BLaER1 (cell line): ENCODE results near the gene GSTA1.
"Not testable (repeated sequence)": the region's sequence is repeated elsewhere in the genome, so short reads cannot be mapped to it uniquely, and the experiment has no call there.

Experiments used
- H3K27ac ChIP-seq: shearing (Covaris generic); formaldehyde crosslinking; 2 replicates; pipeline ENCODE4 v1.8.1; 2022
- H3K27me3 ChIP-seq: shearing (Covaris generic); formaldehyde crosslinking; 2 replicates; pipeline ENCODE4 v1.8.1; 2022
- H3K36me3 ChIP-seq: shearing (Covaris generic); formaldehyde crosslinking; 2 replicates; pipeline ENCODE4 v1.8.1; 2022
- H3K4me1 ChIP-seq: shearing (Covaris generic); formaldehyde crosslinking; 2 replicates; pipeline ENCODE4 v1.8.1; 2022
- H3K4me2 ChIP-seq: shearing (Covaris generic); formaldehyde crosslinking; 2 replicates; pipeline ENCODE4 v1.8.1; 2022
- H3K4me3 ChIP-seq: shearing (Covaris generic); formaldehyde crosslinking; 2 replicates; pipeline ENCODE4 v1.8.1; 2022
- H3K9ac ChIP-seq: shearing (Covaris generic); formaldehyde crosslinking; 2 replicates; pipeline ENCODE4 v1.8.1; 2022
- H3K9me3 ChIP-seq: shearing (Covaris generic); formaldehyde crosslinking; 2 replicates; pipeline ENCODE4 v1.8.1; 2022
- H4K20me1 ChIP-seq: shearing (Covaris generic); formaldehyde crosslinking; 2 replicates; pipeline ENCODE4 v1.8.1; 2022
- Cebpa-rat ChIP-seq: shearing (Covaris generic); IDR thresholded peaks from 2 replicates; pipeline ENCODE4 v1.8.1; 2022

GSTA1 gene

DNA sequence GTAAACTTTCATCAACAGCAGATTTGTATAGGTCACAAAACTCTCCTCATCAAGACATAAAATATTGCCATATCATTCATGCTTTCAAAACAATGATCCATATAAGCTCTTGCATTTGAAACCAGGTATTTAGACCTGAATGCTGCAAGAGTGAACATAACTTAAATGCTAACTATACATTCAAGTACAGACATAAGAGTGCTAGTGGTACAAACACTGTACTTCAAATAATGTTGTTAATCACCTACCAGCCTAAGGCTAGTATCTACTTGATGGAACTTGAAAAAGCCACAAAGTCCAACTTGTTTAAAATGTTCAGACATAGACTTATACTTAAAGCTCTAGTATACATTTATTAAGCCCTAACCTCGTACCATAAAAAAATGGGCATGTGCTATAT is 24.4 kb downstream of the GSTA1 start:
- H3K4me2 ChIP-seq: no peak overlapping the region
- TF ChIP-seq Cebpa-rat: no peak
- no peaks in the 10 kb centered on the region for H3K4me1 ChIP-seq
- H3K4me3 ChIP-seq: no peak overlapping the region
- no peak overlapping the region for H3K9ac ChIP-seq
- H3K9me3 ChIP-seq: peaks cover 7% of the 10 kb centered on the region; the same call in 1 of the 2 replicates
- H4K20me1 ChIP-seq: no peaks in the 10 kb centered on the region
- no peaks in the 10 kb centered on the region for H3K36me3 ChIP-seq
- no peak overlapping the region for H3K27ac ChIP-seq
- H3K27me3 ChIP-seq: no peaks in the 10 kb centered on the region

DNA sequence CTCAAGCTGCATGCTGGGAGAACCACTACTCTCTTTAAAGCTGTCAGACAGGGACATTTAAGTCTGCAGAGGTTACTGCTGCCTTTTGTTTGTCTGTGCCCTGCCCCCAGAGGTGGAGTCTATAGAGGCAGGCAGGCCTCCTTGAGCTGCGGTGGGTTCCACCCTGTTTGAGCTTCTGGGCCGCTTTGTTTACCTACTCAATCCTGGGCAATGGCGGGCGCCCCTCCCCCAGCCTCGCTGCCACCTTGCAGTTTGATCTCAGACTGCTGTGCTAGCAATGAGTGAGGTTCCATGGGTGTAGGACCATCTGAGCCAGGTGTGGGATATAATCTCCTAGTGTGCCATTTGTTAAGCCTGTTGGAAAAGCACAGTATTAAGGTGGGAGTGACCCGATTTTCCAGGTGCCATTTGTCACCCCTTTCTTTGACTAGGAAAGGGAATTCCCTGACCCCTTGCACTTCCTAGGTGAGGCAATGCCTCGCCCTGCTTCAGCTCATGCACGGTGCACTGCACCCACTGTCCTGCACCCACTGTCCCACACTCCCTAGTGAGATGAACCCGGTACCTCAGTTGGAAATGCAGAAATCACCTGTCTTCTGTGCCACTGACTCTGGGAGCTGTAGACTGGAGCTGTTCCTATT is 26.8 kb downstream of the GSTA1 start:
- H3K27me3 ChIP-seq, H4K20me1 ChIP-seq, H3K9ac ChIP-seq, H3K4me3 ChIP-seq, H3K36me3 ChIP-seq, H3K27ac ChIP-seq, H3K4me1 ChIP-seq, H3K9me3 ChIP-seq, H3K4me2 ChIP-seq: not testable (repeated sequence)

DNA sequence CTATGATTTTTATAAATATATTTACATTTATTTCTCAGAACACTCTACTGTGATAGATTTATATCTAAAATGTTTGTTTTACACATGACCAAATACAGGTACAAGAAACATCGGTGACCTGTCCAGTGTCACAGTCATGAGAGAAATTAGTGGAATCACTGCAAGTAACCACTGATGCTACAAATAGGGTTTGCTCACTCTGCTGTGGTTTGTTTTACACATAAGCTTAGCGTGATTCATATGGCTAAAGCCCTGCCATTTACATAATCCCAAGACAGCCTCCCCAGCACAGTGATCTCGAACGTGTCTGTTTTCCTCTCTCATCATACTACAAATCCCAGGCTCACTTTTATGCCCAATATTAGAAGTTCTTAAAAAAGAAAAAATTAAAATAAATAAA is 34.2 kb downstream of the GSTA1 start:
- not testable (repeated sequence) for H4K20me1 ChIP-seq, H3K4me2 ChIP-seq, H3K27ac ChIP-seq, H3K9me3 ChIP-seq, H3K9ac ChIP-seq, H3K36me3 ChIP-seq, H3K27me3 ChIP-seq, H3K4me1 ChIP-seq, H3K4me3 ChIP-seq

DNA sequence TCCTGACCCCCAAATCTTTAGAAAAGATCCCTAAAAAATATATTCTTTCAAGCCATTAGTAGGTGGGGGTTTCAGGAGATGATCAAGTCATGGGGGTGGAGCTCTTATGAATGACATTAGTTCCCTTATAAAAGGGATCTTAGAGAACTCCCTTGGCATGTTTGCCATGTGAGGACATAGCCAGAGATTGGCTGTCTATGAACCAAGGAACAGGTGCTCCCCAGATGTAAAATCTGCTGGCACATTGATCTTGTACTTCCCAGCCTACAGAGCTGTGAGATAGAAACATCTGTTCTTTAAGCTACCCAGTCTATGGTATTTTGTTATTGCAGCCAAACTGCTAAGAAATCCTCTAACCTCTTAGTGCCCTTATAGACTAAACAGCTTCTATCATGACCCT is 36.0 kb downstream of the GSTA1 start:
- not testable (repeated sequence) for H3K36me3 ChIP-seq, H3K27ac ChIP-seq, H3K27me3 ChIP-seq, H3K4me3 ChIP-seq, H3K4me2 ChIP-seq, H3K4me1 ChIP-seq, H4K20me1 ChIP-seq, H3K9me3 ChIP-seq, H3K9ac ChIP-seq

DNA sequence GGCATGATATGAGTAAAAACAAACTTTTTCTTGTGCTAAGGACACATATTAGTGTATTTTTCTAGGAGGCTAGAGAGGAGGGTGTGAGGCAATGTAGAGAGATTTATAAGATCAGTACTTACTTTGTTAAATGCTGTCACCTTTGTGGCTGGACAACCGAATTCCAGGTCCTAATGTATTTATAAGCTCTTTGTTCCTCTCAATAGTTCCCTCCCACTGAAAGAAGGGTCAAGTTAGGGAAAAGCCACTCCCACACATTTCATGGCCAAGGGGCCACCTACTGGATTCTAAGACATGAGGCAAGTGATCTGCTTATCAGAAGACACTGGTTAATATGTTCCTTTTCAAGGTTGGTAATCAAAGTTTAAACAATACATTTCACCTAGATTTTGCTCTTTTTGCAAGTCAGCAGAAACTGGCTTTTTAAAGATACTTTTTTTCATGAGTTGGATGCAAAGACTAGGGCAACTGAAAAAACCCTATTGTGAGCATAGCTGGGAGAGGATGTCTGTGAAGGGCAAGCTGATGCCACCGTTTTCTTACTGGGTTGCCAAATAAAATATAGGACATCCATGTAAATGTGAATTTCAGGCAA is 40.2 kb downstream of the GSTA1 start, which contains the start of gene GSTA2:
GSTA2 (minus strand) TSS at position 154 of the 595 bp plus-strand sequence. CDS start 5,528 bp downstream, outside the sequence.
- H3K9me3 ChIP-seq, H3K4me1 ChIP-seq, H3K27ac ChIP-seq, H3K9ac ChIP-seq, H3K27me3 ChIP-seq, H3K4me2 ChIP-seq, H3K4me3 ChIP-seq, H4K20me1 ChIP-seq, H3K36me3 ChIP-seq: not testable (repeated sequence)

DNA sequence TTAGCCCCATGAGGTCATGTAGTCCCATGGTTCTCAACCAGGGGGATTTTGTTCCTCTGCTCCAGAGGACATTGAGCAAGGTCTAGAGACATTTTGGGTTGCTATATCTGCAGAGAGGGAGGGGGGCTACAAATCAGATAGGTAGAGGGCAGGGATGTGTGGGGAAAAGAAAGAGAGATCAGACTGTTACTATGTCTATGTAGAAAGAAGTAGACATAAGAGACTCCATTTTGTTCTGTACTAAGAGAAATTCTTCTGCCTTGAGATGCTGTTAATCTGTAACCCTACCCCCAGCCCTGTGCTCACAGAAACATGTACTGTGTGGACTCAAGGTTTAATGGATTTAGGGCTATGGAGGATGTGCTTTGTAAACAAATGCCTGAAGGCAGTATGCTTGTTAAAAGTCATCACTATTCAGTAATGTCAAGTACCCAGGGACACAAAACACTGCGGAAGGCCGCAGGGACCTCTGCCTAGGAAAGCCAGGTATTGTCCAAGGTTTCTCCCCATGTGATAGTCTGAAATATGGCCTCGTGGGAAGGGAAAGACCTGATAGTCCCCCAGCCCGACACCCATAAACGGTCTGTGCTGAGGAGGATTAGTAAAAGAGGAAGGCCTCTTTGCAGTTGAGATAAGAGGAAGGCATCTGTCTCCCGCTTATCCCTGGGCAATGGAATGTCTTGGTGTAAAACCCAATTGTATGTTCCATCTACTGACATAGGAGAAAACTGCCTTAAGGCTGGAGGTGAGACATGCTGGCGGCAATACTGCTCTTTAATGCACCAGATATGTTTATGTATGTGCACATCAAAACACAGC is 41.7 kb downstream of the GSTA1 start:
- not testable (repeated sequence) for H3K9ac ChIP-seq, H3K4me2 ChIP-seq, H3K4me3 ChIP-seq, H3K27me3 ChIP-seq, H3K9me3 ChIP-seq, H4K20me1 ChIP-seq, H3K36me3 ChIP-seq, H3K27ac ChIP-seq, H3K4me1 ChIP-seq

DNA sequence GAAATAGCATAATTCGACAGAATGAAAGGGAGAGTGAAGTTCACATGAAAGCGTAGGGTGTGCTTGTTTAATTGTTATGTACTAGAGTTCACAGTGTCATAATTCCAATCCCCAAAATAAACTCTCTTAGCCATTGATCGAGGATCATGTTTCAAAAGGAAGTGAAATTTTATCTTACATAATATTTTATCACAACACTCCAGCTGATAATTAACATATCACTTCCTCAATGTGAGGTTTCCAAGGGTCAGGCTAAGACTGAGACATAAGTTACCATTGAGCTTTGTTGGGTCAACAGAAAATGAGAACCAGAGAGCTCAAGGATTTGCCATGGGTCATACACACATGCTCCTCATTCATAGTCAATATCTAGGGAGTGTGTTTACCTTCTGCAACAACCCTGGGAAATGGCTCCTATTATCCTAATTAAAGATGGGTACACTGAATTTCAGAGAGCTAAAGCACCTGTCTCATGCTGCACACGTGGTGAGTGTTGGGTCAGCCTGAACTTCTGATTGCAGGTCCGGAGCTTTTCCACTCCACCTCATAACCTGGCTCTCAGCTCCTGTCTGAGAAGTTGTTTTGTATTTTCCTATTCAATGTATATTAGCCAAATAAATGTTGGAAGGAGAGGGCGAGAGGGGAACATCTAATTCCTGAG is 43.4 kb downstream of the GSTA1 start:
- no peaks in the 10 kb centered on the region for H3K4me1 ChIP-seq
- H3K36me3 ChIP-seq: no peaks in the 10 kb centered on the region
- no peaks in the 10 kb centered on the region for H3K9me3 ChIP-seq
- no peak for TF ChIP-seq Cebpa-rat
- H3K27me3 ChIP-seq: no peaks in the 10 kb centered on the region
- H3K4me3 ChIP-seq: no peak overlapping the region
- H3K4me2 ChIP-seq: no peak overlapping the region
- H3K27ac ChIP-seq: no peak overlapping the region
- H4K20me1 ChIP-seq: no peaks in the 10 kb centered on the region
- no peak overlapping the region for H3K9ac ChIP-seq

DNA sequence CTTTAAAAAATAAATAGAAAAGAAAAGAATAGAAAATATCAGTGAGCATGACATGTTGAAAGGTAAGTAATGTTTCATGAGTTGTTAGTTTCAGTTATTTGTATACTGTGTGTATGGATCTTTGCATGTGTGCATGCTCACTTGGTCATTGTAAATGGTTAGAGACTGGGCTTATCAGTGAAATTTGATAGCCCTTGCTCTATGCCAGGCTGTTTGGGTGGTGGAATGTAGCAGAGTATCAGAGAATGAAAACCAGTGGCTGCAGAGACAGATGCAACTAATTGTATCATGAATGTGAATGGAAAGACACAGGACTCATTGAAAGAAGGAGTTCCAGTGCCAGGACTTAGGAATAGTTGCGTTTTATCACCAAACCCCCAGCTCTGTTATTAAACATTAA is 44.5 kb downstream of the GSTA1 start:
- H3K4me3 ChIP-seq: no peak overlapping the region
- H3K4me2 ChIP-seq: no peak overlapping the region
- no peak overlapping the region for H3K27ac ChIP-seq
- H4K20me1 ChIP-seq: no peaks in the 10 kb centered on the region
- H3K36me3 ChIP-seq: no peaks in the 10 kb centered on the region
- TF ChIP-seq Cebpa-rat: no peak
- H3K9me3 ChIP-seq: no peaks in the 10 kb centered on the region
- no peaks in the 10 kb centered on the region for H3K27me3 ChIP-seq
- no peaks in the 10 kb centered on the region for H3K4me1 ChIP-seq
- H3K9ac ChIP-seq: no peak overlapping the region

DNA sequence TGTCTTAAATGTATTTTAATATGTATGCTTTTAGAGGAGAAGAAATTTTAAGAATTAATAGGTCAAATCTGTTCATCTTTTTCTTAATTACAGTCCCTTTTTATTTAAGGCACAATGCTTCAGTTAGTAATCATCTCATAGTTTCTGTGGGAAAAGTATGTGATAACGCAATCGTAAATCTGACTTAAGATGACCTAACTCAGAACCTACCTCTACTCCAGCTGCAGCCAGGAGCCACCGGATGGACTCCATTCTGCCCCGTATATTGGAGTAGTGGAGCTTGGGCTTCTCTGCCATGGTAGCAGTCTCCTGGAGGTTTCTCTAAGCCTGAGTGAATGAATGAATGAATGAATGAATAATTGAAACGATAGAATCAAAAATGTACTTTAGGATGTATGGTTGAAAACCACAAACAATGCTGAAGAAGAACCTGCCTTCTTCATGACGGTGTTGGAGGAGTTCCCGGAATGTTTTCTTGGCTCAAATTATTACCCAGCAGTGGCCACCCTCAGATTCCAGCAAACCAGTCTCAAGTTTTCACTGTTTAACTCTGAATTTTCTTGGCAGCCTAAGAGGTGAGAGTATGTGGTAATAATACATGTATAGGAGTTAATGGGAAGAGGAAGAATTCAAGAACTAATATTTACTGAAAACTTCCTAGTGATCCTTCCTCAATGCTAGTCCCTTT is 45.8 kb downstream of the GSTA1 start:
- H4K20me1 ChIP-seq, H3K4me3 ChIP-seq, H3K9ac ChIP-seq, H3K27ac ChIP-seq, H3K4me1 ChIP-seq, H3K27me3 ChIP-seq, H3K4me2 ChIP-seq, H3K9me3 ChIP-seq, H3K36me3 ChIP-seq: not testable (repeated sequence)

DNA sequence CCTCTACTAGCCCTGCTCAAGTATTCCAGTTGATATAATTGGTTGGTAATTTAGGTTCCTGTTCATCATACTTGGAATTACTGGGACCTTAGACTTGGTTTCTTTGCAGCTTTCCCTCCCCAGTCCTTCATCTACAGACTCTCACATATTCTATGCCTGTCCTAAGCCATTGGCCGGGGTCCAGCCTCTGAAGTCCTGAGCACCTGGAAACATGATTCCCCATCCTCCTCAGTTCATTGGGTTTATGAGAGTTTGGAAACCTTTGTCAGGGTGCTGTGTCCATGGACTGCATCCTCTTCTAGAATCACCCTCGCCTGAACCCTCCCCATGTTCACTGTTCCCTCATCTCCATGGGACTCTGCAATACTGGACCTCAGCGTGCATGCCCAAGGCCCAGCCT is 49.2 kb downstream of the GSTA1 start:
- no peaks in the 10 kb centered on the region for H4K20me1 ChIP-seq
- H3K27me3 ChIP-seq: no peaks in the 10 kb centered on the region
- H3K27ac ChIP-seq: no peak overlapping the region
- no peaks in the 10 kb centered on the region for H3K36me3 ChIP-seq
- H3K4me3 ChIP-seq: no peak overlapping the region
- no peaks in the 10 kb centered on the region for H3K4me1 ChIP-seq
- H3K4me2 ChIP-seq: no peak overlapping the region
- H3K9me3 ChIP-seq: peaks cover 11% of the 10 kb centered on the region
- TF ChIP-seq Cebpa-rat: no peak
- H3K9ac ChIP-seq: no peak overlapping the region

DNA sequence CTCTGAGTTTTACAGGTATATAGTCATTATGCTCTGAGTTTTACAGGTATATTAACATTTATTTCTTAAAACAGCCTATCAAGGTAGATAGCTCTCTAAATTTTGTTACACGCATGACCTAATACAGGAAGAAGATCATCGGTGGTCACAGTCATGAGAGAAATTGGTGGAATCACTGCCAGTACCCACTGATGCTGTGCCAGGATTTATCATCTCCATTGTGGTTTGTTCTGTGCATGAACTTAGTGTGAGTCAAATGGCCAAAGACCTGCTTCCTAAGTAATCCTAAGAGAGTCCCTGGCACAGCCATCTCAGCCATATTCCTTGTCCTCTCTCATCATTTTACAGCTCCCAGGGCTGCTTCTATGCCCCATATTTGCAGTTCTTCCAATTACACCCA is 50.5 kb downstream of the GSTA1 start:
- not testable (repeated sequence) for H3K4me2 ChIP-seq, H3K36me3 ChIP-seq, H3K27me3 ChIP-seq

More for the DNA sequence above, 50.5 kb downstream of the GSTA1 start:
- not testable (repeated sequence) for H4K20me1 ChIP-seq, H3K4me3 ChIP-seq, H3K4me1 ChIP-seq, H3K27ac ChIP-seq, H3K9ac ChIP-seq
- peaks cover 11% of the 10 kb centered on the region for H3K9me3 ChIP-seq
